ENCODE data around the gene SEPTIN2.

The SEPTIN2 gene

GRCh38 chr2:241310917-241311566, 4.7 kb upstream of the SEPTIN2 start:
- H2BK5ac ChIP-seq (ENCODE audit: low read depth, low read length, poor library complexity) = no peak overlapping the region
- no peaks in the 10 kb centered on the region for H3K27me3 ChIP-seq (ENCODE audit: insufficient read depth, low read length)
- H3K79me2 ChIP-seq (ENCODE audit: control insufficient read depth, insufficient read depth, low read length, poor library complexity) = peaks cover 43% of the 10 kb centered on the region
- no peak overlapping the region for H3K18ac ChIP-seq (ENCODE audit: low read length)
- no peak overlapping the region for H3K14ac ChIP-seq (ENCODE audit: low read length)
- H3K9ac ChIP-seq (ENCODE audit: low read length) = no peak overlapping the region
- H3K9me3 ChIP-seq (ENCODE audit: insufficient read depth, low read depth, low read length) = no peaks in the 10 kb centered on the region
- H2AK5ac ChIP-seq (ENCODE audit: low read length) = no peak overlapping the region
- H4K12ac ChIP-seq (ENCODE audit: low read depth, low read length) = no peak overlapping the region
- H3K4me2 ChIP-seq (ENCODE audit: low read length) = no peak overlapping the region
- no peak overlapping the region for H3K4me3 ChIP-seq (ENCODE audit: low read depth, low read length)
- no peaks in the 10 kb centered on the region for H3K36me3 ChIP-seq (ENCODE audit: control insufficient read depth in 1 of 2, insufficient read depth in 2 of 2, low read length in 2 of 2)
- no peak for DNase-seq
- H3K4ac ChIP-seq (ENCODE audit: low read depth, low read length) = peak overlapping the region; percentile 94
- H4K91ac ChIP-seq (ENCODE audit: low read depth, low read length) = no peak overlapping the region
- no peak overlapping the region for H3K23ac ChIP-seq (ENCODE audit: low read length)
- peaks cover 7 to 11% of the 10 kb centered on the region in 2 experiments for H3K4me1 ChIP-seq (ENCODE audit: control insufficient read depth in 1 of 2, insufficient read depth in 2 of 2, low read length in 2 of 2)
- no peak overlapping the region for H4K8ac ChIP-seq (ENCODE audit: low read depth, low read length)
- H2AFZ ChIP-seq (ENCODE audit: insufficient read depth, low read length, poor library complexity) = no peak overlapping the region
- peaks cover 11% of the 10 kb centered on the region for H3K79me1 ChIP-seq (ENCODE audit: low read length)
- no peak overlapping the region for H2BK120ac ChIP-seq (ENCODE audit: insufficient read depth, low read length, poor library complexity)
- H3K27ac ChIP-seq (ENCODE audit: low read depth, low read length) = no peak overlapping the region
- WGBS (ENCODE audit: extremely low coverage, insufficient coverage, insufficient read length) = no CpG with 5 or more reads among the region's 13 CpGs
- no peak overlapping the region for H2BK12ac ChIP-seq (ENCODE audit: low read length)

- Histone ChIP-seq H2BK5ac (ENCODE audit: low read depth, low read length, poor library complexity) (no peak overlapping the region), H3K9me3 (ENCODE audit: insufficient read depth, low read depth, low read length) (no peaks in the 10 kb centered on the region), H3K27ac (ENCODE audit: low read depth, low read length) (no peak overlapping the region), H3K36me3 (ENCODE audit: control insufficient read depth in 1 of 2, insufficient read depth in 2 of 2, low read length in 2 of 2) (no peaks in the 10 kb centered on the region), H3K4me3 (ENCODE audit: low read depth, low read length) (no peak overlapping the region), H3K4me2 (ENCODE audit: low read length) (no peak overlapping the region), H3K79me2 (ENCODE audit: control insufficient read depth, insufficient read depth, low read length, poor library complexity) (peaks cover 50% of the 10 kb centered on the region), H3K18ac (ENCODE audit: low read length) (no peak overlapping the region), H3K9ac (ENCODE audit: low read length) (no peak overlapping the region), H3K79me1 (ENCODE audit: low read length) (peaks cover 16% of the 10 kb centered on the region), H3K14ac (ENCODE audit: low read length) (no peak overlapping the region), H4K91ac (ENCODE audit: low read depth, low read length) (no peak overlapping the region), H4K8ac (ENCODE audit: low read depth, low read length) (no peak overlapping the region), H2BK120ac (ENCODE audit: insufficient read depth, low read length, poor library complexity) (no peak overlapping the region), H3K4ac (ENCODE audit: low read depth, low read length) (peak overlapping the region; percentile 72), H3K4me1 (ENCODE audit: control insufficient read depth in 1 of 2, insufficient read depth in 2 of 2, low read length in 2 of 2) (peaks cover 7 to 11% of the 10 kb centered on the region in 2 experiments), H3K23ac (ENCODE audit: low read length) (no peak overlapping the region), H2AFZ (ENCODE audit: insufficient read depth, low read length, poor library complexity) (no peak overlapping the region), H3K27me3 (ENCODE audit: insufficient read depth, low read length) (no peaks in the 10 kb centered on the region), H2BK12ac (ENCODE audit: low read length) (no peak overlapping the region), H4K12ac (ENCODE audit: low read depth, low read length) (no peak overlapping the region), H2AK5ac (ENCODE audit: low read length) (no peak overlapping the region)
- peak; percentile 22 to 51 for DNase-seq
- no CpG with 5 or more reads among the region's 4 CpGs for WGBS (ENCODE audit: extremely low coverage, insufficient coverage, insufficient read length)
Observed at GRCh38 chr2:241312082-241312481, 3.6 kb upstream of the SEPTIN2 start.

- Histone ChIP-seq H3K79me2 (ENCODE audit: control insufficient read depth, insufficient read depth, low read length, poor library complexity) (peaks cover 47% of the 10 kb centered on the region), H3K9me3 (ENCODE audit: insufficient read depth, low read depth, low read length) (no peaks in the 10 kb centered on the region), H3K18ac (ENCODE audit: low read length) (no peak overlapping the region), H3K4ac (ENCODE audit: low read depth, low read length) (peak overlapping the region; percentile 97), H2AFZ (ENCODE audit: insufficient read depth, low read length, poor library complexity) (no peak overlapping the region), H3K14ac (ENCODE audit: low read length) (no peak overlapping the region), H3K36me3 (ENCODE audit: control insufficient read depth in 1 of 2, insufficient read depth in 2 of 2, low read length in 2 of 2) (no peaks in the 10 kb centered on the region), H4K91ac (ENCODE audit: low read depth, low read length) (no peak overlapping the region), H3K9ac (ENCODE audit: low read length) (no peak overlapping the region), H3K4me2 (ENCODE audit: low read length) (peak overlapping the region; percentile 15), H3K27ac (ENCODE audit: low read depth, low read length) (no peak overlapping the region), H2BK5ac (ENCODE audit: low read depth, low read length, poor library complexity) (no peak overlapping the region), H2AK5ac (ENCODE audit: low read length) (no peak overlapping the region), H4K12ac (ENCODE audit: low read depth, low read length) (no peak overlapping the region), H3K79me1 (ENCODE audit: low read length) (peaks cover 16% of the 10 kb centered on the region), H2BK120ac (ENCODE audit: insufficient read depth, low read length, poor library complexity) (no peak overlapping the region), H3K4me3 (ENCODE audit: low read depth, low read length) (no peak overlapping the region), H4K8ac (ENCODE audit: low read depth, low read length) (peak overlapping the region; percentile 19), H3K27me3 (ENCODE audit: insufficient read depth, low read length) (no peaks in the 10 kb centered on the region), H3K4me1 (ENCODE audit: control insufficient read depth in 1 of 2, insufficient read depth in 2 of 2, low read length in 2 of 2) (peaks cover 7 to 15% of the 10 kb centered on the region in 2 experiments), H2BK12ac (ENCODE audit: low read length) (no peak overlapping the region), H3K23ac (ENCODE audit: low read length) (peak overlapping the region; percentile 58)
- WGBS (ENCODE audit: extremely low coverage, insufficient coverage, insufficient read length) = no CpG with 5 or more reads among the region's 8 CpGs
- peak in 1 of 2 donors; percentile 19 for DNase-seq
Observed at GRCh38 chr2:241313543-241314095, 2.1 kb upstream of the SEPTIN2 start.

- WGBS (ENCODE audit: extremely low coverage, insufficient coverage, insufficient read length) = no CpG with 5 or more reads among the region's 38 CpGs
- DNase-seq = peak; percentile 81 to 92
- H3K18ac ChIP-seq (ENCODE audit: low read length) = peak overlapping the region; percentile 92
Observed at GRCh38 chr2:241314226-241315092, 1.3 kb upstream of the SEPTIN2 start.

More at GRCh38 chr2:241314226-241315092, 1.3 kb upstream of the SEPTIN2 start:
- H3K79me1 ChIP-seq (ENCODE audit: low read length) = peaks cover 16% of the 10 kb centered on the region
- no peaks in the 10 kb centered on the region for H3K27me3 ChIP-seq (ENCODE audit: insufficient read depth, low read length)
- peak overlapping the region; percentile 96 for H2BK5ac ChIP-seq (ENCODE audit: low read depth, low read length, poor library complexity)
- H2AK5ac ChIP-seq (ENCODE audit: low read length) = peak overlapping the region; percentile 94
- peak overlapping the region; percentile 97 for H3K4ac ChIP-seq (ENCODE audit: low read depth, low read length)
- no peak overlapping the region for H2BK12ac ChIP-seq (ENCODE audit: low read length)
- H3K14ac ChIP-seq (ENCODE audit: low read length) = peak overlapping the region; percentile 97
- peak overlapping the region; percentile 97 for H3K4me3 ChIP-seq (ENCODE audit: low read depth, low read length)
- peak overlapping the region; percentile 97 for H4K8ac ChIP-seq (ENCODE audit: low read depth, low read length)
- H2AFZ ChIP-seq (ENCODE audit: insufficient read depth, low read length, poor library complexity) = peak overlapping the region; percentile 59
- no peaks in the 10 kb centered on the region for H3K9me3 ChIP-seq (ENCODE audit: insufficient read depth, low read depth, low read length)
- peak overlapping the region; percentile 92 for H3K4me2 ChIP-seq (ENCODE audit: low read length)
- peak overlapping the region; percentile 95 for H3K27ac ChIP-seq (ENCODE audit: low read depth, low read length)
- H3K23ac ChIP-seq (ENCODE audit: low read length) = peak overlapping the region; percentile 20
- peak overlapping the region; percentile 99 for H3K9ac ChIP-seq (ENCODE audit: low read length)
- peaks cover 2 to 13% of the 10 kb centered on the region in 2 experiments for H3K4me1 ChIP-seq (ENCODE audit: control insufficient read depth in 1 of 2, insufficient read depth in 2 of 2, low read length in 2 of 2)
- H3K79me2 ChIP-seq (ENCODE audit: control insufficient read depth, insufficient read depth, low read length, poor library complexity) = peaks cover 42% of the 10 kb centered on the region
- H3K36me3 ChIP-seq (ENCODE audit: control insufficient read depth in 1 of 2, insufficient read depth in 2 of 2, low read length in 2 of 2) = no peaks in the 10 kb centered on the region
- peak overlapping the region; percentile 96 for H2BK120ac ChIP-seq (ENCODE audit: insufficient read depth, low read length, poor library complexity)
- H4K12ac ChIP-seq (ENCODE audit: low read depth, low read length) = peak overlapping the region; percentile 96
- H4K91ac ChIP-seq (ENCODE audit: low read depth, low read length) = peak overlapping the region; percentile 99

Data from trophoblast cell (in vitro differentiated cells and primary cell).